D341Med (cell line): ENCODE results near the gene MAPK12.
"Not testable (repeated sequence)": the region's sequence is repeated elsewhere in the genome, so short reads cannot be mapped to it uniquely, and the experiment has no call there.

Source experiments
- DNase-seq: peaks from one replicate; pipeline ENCODE4 v3.0.0; 2012; ENCODE audit warnings: low spot score

MAPK12 gene

GRCh38 chr22:50215297-50216054 lies 46.0 kb downstream of the MAPK12 start:
- DNase-seq, result no peak

DNA sequence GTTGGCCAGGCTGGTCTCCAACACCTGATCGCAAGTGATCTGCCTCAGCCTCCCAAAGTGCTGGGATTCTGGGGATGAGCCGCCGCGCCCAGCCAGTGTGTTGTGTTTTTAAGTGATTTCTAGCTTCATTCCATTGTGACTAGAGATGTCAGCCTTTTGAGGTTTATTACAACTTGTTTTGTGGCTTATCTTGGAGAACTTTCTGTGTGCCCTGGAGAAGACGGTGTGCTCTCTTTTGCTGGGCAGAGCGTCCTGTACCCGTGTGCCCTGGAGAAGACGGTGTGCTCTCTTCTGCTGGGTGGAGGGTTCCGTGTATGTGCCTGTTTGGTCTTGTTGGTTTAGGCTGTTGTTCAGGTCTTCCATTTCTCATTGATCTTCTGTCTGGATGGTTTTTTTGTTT lies 48.2 kb downstream of the MAPK12 start:
- DNase-seq, result no peak

- DNase-seq, result no peak
Measured at GRCh38 chr22:50211147-50211546, 50.3 kb downstream of the MAPK12 start.

- DNase-seq, result no peak
Measured at GRCh38 chr22:50210378-50211139, 50.9 kb downstream of the MAPK12 start.

DNA sequence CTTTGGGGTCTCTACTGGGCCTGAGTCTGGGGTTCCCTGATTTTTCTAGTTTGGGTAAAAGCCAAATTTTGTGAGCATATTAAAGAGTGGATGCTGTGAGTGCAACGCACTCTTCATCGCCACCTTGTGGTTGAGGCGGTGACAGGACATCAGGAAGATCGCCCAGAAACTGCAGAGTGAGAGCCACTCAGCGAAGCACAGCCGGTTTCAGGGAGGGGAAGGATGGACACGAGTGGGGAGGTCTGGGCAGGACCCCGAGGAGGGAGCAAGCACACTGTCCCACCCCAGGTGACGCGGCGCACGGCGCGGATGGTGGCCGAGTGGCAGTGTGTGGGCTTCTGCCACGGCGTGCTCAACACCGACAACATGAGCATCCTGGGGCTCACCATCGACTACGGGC lies 51.6 kb downstream of the MAPK12 start:
- DNase-seq, result peak; percentile 81

DNA sequence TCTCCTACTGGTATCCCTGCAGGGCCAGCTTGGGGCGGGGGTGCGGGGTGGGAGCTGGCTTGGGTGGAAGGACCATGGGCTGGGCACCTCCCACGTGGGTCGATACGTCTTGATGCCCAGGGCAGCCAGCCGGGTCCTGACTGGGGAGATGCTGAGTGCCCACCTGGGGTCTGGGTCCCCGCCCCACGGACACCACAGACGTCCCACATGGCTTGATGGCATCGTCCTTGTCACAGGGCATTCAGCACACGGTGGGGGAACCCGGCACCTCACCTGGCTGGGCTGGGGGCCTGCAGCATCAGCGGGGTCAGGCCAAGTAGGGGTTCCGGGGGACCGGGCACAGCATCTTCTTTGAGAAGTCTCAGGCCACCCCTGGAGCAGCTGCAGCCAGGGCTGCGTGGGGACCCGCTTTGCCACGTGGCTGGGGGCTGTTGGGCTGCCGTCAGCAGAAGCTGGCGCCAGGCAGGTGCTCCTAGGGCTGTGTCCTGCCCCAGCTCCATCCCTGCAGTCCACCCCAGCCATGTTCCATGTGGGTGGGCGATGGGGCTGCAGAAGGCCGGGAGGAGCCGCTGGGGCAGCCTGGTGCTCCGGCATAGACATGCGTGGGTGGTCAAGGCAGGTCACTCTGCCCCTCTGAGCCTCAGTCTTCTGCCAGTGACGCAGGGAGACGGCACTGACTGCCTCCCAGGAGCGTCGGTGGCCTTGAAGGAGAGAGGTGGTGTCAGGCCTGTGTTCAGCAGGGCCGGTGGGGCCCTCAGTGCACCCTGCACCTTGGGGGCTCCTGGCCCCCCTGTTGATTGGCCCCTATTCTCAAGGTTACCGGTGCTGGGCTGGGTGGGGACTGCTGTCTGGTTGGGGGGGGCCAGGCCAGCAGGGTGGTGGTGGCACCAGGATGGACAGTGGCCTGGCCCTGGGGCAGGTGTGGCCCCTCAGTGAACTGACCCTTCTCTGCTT lies 52.3 kb downstream of the MAPK12 start:
- no peak for DNase-seq

DNA sequence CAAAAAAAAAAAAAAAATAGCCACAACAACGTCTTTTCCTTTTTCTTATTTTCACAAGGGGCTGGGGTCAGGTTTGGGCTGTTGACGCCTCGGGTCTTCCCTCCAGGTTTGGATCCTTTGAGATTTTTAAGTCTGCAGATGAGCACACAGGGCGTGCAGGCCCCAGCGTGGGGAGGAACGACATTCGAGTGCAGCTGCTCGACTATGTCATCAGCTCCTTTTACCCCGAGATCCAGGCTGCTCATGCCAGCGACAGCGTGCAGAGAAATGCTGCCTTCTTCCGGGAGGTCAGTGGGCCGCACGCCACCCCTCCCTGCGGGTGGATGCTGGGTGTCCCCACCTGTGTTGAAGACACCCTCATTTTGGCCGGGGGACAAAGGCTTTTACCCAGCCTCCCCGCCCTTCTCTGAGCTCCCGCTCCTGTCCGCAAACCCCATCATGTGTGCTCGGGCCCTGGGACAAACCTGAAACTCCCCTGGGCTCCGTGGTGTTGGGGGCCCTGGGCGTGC lies 53.0 kb downstream of the MAPK12 start:
- DNase-seq, result no peak

DNA sequence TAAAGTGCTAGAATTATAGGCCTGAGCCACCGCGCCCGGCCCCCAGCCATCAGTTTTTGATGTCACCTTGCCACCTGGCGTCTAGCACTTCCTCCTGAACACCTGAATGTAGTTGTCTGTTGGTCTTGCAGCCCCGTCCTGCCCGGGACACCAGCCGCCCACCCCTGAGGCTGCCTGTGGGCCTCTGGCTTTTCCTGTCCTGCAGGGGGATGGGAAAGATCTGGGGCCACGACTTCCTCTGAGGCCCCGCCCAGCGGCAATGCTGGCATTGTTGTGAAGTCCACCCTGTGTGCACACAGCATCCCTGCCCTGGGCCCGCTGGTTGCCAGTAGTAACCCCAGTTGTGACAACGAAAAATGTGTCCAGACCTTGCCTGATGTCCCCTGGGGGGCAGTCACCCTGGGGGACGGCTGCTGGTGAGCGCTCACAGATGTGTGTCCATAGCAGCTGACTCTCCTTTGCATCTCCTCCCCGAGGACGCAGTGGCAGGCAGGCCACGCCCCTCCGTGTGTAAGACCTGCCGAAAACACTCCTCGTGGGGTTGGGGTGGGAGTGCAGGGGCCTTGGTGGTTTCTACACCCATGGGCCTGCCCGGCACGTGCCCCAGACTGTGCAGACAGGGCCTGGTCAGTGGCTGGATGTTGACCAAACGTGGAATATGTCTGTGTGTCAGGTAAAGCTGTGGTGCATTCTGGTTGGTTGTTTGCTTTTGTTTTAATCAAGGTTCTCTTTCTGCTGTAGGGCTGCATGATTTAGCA lies 53.9 kb downstream of the MAPK12 start:
- no peak for DNase-seq

DNA sequence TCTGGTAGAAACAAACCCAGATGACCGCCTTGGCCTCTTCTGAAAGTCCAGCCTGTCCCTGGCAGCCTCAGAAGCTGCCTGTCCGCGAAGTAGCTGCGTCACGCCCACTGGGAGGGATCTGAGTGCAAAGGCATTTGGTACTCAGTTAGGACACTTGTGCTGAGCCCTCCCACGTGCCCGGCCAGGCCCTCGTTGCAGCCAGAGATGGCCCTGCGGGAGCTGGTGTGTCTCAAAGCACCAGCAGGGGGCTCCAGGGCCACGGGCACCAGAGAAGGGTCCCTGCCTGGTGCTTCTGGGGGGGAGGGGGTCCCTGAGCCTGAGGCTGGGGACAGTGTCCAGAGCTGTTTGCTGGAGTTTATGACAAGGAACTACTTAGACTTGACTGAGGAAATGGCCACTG lies 54.9 kb downstream of the MAPK12 start:
- DNase-seq, result peak; percentile 70

GRCh38 chr22:50205781-50206569 lies 55.5 kb downstream of the MAPK12 start:
- DNase-seq, result no peak

DNA sequence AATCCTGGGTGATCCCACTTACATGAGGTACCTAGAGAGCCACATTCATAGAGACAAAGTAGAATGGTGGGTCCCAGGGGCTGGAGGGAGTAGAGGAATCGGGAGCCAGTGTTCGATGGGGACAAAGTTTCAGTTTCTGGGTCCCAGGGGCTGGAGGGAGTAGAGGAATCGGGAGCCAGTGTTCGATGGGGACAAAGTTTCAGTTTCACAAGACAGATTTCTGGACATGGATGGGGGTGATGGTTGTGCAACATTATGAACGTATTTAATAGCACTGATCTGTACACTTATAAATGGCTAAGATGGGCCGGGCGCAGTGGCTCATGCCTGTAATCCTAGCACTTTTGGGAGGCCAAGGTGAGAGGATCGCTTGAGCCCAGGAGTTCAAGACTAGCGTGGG lies 56.5 kb downstream of the MAPK12 start:
- not testable (repeated sequence) for DNase-seq

DNA sequence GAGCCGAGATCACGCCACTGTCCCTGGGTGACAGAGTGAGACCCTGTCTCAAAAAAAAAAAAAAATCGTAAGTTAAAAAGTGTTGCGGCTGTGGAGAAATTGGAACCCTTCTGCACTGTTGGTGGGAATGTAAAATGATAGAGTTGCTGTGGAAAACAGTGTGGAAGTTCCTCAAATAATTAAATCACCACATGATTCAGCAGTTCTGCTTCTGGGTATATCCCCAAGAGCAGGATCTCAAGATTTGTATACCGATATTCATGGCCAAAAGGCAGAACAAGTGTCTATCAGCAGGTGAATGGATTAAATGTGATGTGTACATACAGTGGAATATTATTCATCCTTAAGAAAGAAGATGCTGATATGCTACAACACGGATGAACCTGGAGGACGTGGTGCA lies 56.9 kb downstream of the MAPK12 start:
- DNase-seq, result no peak

GRCh38 chr22:50203288-50203687 lies 58.2 kb downstream of the MAPK12 start:
- DNase-seq, result no peak
